Keratinocyte (primary cell): ENCODE results near the gene NLRP3. TPM values are rescaled to one million over a fixed set of nuclear protein-coding genes. Genes with fewer than 3 reads are reported as not detected.

Source experiments
- DNase-seq: peaks from one replicate; pipeline ENCODE4 v3.0.0-alpha.2; 2011; ENCODE audit warnings: low read depth, missing footprints, low spot score
- FAIRE-seq: peaks from 2 replicates; lab custom pipeline; 2011; peaks lifted over from hg19 to GRCh38; lab: Jason Lieb, UNC
- H2AFZ ChIP-seq: 2 replicates; pipeline ENCODE4 v1.6.0; 2012; ENCODE audit warnings: low read length, control low read depth, inconsistent platforms; ENCODE audit not compliant: control insufficient read depth
- H3K27ac ChIP-seq: 2 replicates; pipeline ENCODE4 v1.5.1; 2011; ENCODE audit warnings: low read length; ENCODE audit not compliant: control insufficient read depth, insufficient read depth
- H3K27me3 ChIP-seq: 3 replicates; pipeline ENCODE4 v1.6.0; 2011; ENCODE audit warnings: low read length; ENCODE audit not compliant: control insufficient read depth, insufficient read depth; ENCODE audit errors: extremely low read depth
- H3K36me3 ChIP-seq, 2 experiments: 2 replicates in 1 of 2; 3 replicates in 1 of 2; pipeline ENCODE4 v1.5.1; 2011; ENCODE audit warnings: low read length in 2 of 2, mild to moderate bottlenecking in 1 of 2; ENCODE audit not compliant: control insufficient read depth in 2 of 2, insufficient read depth in 2 of 2; ENCODE audit errors: extremely low read depth in 1 of 2
- H3K4me1 ChIP-seq: 3 replicates; pipeline ENCODE4 v1.5.1; 2011; ENCODE audit warnings: low read length; ENCODE audit not compliant: control insufficient read depth, insufficient read depth; ENCODE audit errors: extremely low read depth
- H3K4me2 ChIP-seq: 3 replicates; pipeline ENCODE4 v1.6.0; 2011; ENCODE audit warnings: low read depth, low read length; ENCODE audit not compliant: control insufficient read depth, insufficient read depth; ENCODE audit errors: extremely low read depth
- H3K4me3 ChIP-seq, 3 experiments: fragments of 200-600 bp in 1 of 3; sonication (generic) in 1 of 3; 2 replicates in 2 of 3; 3 replicates in 1 of 3; pipeline ENCODE4 v1.5.1; 2011 to 2016; ENCODE audit warnings: low read length in 3 of 3, mild to moderate bottlenecking in 3 of 3, control low read depth in 2 of 3, inconsistent platforms in 1 of 3, low read depth in 1 of 3, mixed read lengths in 1 of 3, mixed run types in 1 of 3, moderate library complexity in 1 of 3; ENCODE audit not compliant: control insufficient read depth in 2 of 3, insufficient read depth in 2 of 3; ENCODE audit errors: extremely low read depth in 1 of 3
- H3K79me2 ChIP-seq: 2 replicates; pipeline ENCODE4 v1.6.0; 2012; ENCODE audit warnings: low read length; ENCODE audit not compliant: control insufficient read depth, insufficient read depth
- H3K9ac ChIP-seq: 3 replicates; pipeline ENCODE4 v1.6.0; 2011; ENCODE audit warnings: low read length; ENCODE audit not compliant: control insufficient read depth, insufficient read depth; ENCODE audit errors: extremely low read depth
- H3K9me1 ChIP-seq: 3 replicates; pipeline ENCODE4 v1.6.0; 2011; ENCODE audit warnings: low read length; ENCODE audit not compliant: control insufficient read depth, insufficient read depth; ENCODE audit errors: extremely low read depth
- H3K9me3 ChIP-seq: 2 replicates; pipeline ENCODE4 v1.5.1; 2012; ENCODE audit warnings: low read depth, low read length; ENCODE audit not compliant: control insufficient read depth
- H4K20me1 ChIP-seq: 3 replicates; pipeline ENCODE4 v1.6.0; 2011; ENCODE audit warnings: low read length; ENCODE audit not compliant: control insufficient read depth, insufficient read depth; ENCODE audit errors: extremely low read depth
- EZH2 ChIP-seq: IDR thresholded peaks from one replicate; pipeline ENCODE4 v1.6.1; 2012; ENCODE audit warnings: inconsistent platforms, mild to moderate bottlenecking, low read length, moderate library complexity
- dilution Hi-C: fragments of 300-500 bp; cut with MboI; formaldehyde crosslinking; loops from one replicate; pipeline ENCODE4 v1.7.0; 2020; ENCODE audit warnings: low sequenced_read_pairs; ENCODE audit not compliant: extremely low pct_ligation_motif_present
- polyA plus RNA-seq, 5 experiments: library from polyadenylated mRNA; depleted of rRNA in 3 of 5; stranded (reverse) in 3 of 5; stranded (forward) in 1 of 5; unstranded in 1 of 5; fragments of >200 nt; gene quantifications; 1 replicate in 1 of 5; 2 replicates in 3 of 5; 3 replicates in 1 of 5; pipeline versions ENCODE4 v1.2.1 to v1.2.3, GENCODE V29; 2011 to 2012; ENCODE audit warnings: missing spikeins in 2 of 5, low read depth in 1 of 5, low replicate concordance in 1 of 5
- TF ChIP-seq, protein P1 (sequence below), 3 experiments: IDR thresholded peaks in 1 of 3; conservative IDR thresholded peaks in 1 of 3; optimal IDR thresholded peaks in 1 of 3; 2 replicates in 2 of 3; 3 replicates in 1 of 3; pipeline versions ENCODE3 to v1.5.1; 2011; ENCODE audit warnings: low read length in 3 of 3, mild to moderate bottlenecking in 3 of 3, moderate library complexity in 2 of 3, control low read depth in 1 of 3, inconsistent platforms in 1 of 3; ENCODE audit not compliant: insufficient read depth in 2 of 3; ENCODE audit errors: extremely low read depth in 1 of 3

NLRP3 gene
- polyA plus RNA-seq, 1 donor (not counting 4 experiments of a cell fraction or from before 2014, with no cell fraction given) = 0.03 TPM

DNA sequence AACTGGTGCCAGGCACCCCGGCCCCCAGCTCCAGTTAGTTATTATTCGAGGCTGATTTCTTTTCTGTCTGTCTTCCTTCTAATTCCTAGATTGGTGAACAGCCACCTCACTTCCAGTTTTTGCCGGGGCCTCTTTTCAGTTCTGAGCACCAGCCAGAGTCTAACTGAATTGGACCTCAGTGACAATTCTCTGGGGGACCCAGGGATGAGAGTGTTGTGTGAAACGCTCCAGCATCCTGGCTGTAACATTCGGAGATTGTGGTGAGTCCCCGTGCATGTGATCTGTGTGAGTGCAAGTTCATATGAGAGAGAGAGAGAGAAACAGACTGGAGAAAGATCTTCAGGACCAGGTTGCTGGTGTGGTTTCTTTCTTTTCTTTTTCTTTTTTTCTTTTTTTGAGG, 13.5 kb downstream of the NLRP3 start:
- no peak for DNase-seq
- no peaks in the 10 kb centered on the region for H3K36me3 ChIP-seq

DNA sequence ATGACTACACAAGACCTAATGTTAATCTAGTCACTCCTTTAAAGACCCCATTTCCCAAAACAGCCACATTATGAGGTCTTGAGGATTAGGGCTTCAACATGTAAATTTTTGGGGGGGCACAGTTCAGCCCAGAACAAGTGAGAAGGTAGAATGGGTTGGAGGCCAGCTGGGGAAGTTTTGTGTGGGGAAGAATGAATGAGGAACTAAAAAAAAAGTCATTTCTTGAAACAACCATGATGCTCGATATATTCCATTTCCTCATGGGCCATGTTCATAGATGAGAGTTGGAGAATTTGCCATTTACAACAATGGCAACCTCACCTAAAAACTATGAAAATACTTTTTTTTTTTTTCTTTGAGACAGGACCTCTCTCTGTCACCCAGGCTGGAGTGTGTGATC, 14.5 kb downstream of the NLRP3 start:
- Histone ChIP-seq H3K9ac (no peak overlapping the region), H3K27me3 (no peaks in the 10 kb centered on the region), H3K27ac (no peak overlapping the region), H3K36me3 (no peaks in the 10 kb centered on the region), H3K9me1 (no peaks in the 10 kb centered on the region), H3K79me2 (no peaks in the 10 kb centered on the region), H3K9me3 (no peaks in the 10 kb centered on the region), H3K4me1 (no peaks in the 10 kb centered on the region), H2AFZ (no peak overlapping the region), H4K20me1 (no peaks in the 10 kb centered on the region), H3K4me3 (no peak overlapping the region), H3K4me2 (no peak overlapping the region)
- DNase-seq (no peak), FAIRE-seq (no peak)
- dilution Hi-C loops = no loop called here
- no peak for TF ChIP-seq EZH2
- TF ChIP-seq, protein P1, sequence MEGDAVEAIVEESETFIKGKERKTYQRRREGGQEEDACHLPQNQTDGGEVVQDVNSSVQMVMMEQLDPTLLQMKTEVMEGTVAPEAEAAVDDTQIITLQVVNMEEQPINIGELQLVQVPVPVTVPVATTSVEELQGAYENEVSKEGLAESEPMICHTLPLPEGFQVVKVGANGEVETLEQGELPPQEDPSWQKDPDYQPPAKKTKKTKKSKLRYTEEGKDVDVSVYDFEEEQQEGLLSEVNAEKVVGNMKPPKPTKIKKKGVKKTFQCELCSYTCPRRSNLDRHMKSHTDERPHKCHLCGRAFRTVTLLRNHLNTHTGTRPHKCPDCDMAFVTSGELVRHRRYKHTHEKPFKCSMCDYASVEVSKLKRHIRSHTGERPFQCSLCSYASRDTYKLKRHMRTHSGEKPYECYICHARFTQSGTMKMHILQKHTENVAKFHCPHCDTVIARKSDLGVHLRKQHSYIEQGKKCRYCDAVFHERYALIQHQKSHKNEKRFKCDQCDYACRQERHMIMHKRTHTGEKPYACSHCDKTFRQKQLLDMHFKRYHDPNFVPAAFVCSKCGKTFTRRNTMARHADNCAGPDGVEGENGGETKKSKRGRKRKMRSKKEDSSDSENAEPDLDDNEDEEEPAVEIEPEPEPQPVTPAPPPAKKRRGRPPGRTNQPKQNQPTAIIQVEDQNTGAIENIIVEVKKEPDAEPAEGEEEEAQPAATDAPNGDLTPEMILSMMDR (optimal IDR thresholded peaks at IDR 0.05 in 1 of 3, IDR thresholded peaks at IDR 0.05 in 1 of 3, conservative IDR thresholded peaks at IDR 0.05 in 1 of 3; ENCODE audit: extremely low read depth in 1 of 3, insufficient read depth in 2 of 3, low read length in 3 of 3) = no peak

More for the DNA sequence above, 13.5 kb downstream of the NLRP3 start:
- no peaks in the 10 kb centered on the region for H3K9me1 ChIP-seq
- no peaks in the 10 kb centered on the region for H4K20me1 ChIP-seq
- no peaks in the 10 kb centered on the region for H3K9me3 ChIP-seq
- TF ChIP-seq, protein P1 (optimal IDR thresholded peaks at IDR 0.05 in 1 of 3, IDR thresholded peaks at IDR 0.05 in 1 of 3, conservative IDR thresholded peaks at IDR 0.05 in 1 of 3; ENCODE audit: extremely low read depth in 1 of 3, insufficient read depth in 2 of 3, low read length in 3 of 3) = no peak
- TF ChIP-seq EZH2 = no peak
- H3K4me3 ChIP-seq = no peak overlapping the region
- H3K27ac ChIP-seq = no peak overlapping the region
- no peaks in the 10 kb centered on the region for H3K79me2 ChIP-seq
- no peaks in the 10 kb centered on the region for H3K4me1 ChIP-seq
- H3K9ac ChIP-seq = no peak overlapping the region
- no peak overlapping the region for H3K4me2 ChIP-seq
- no peak for FAIRE-seq
- no peak overlapping the region for H2AFZ ChIP-seq
- no peaks in the 10 kb centered on the region for H3K27me3 ChIP-seq
- dilution Hi-C loops = no loop called here
